Naive thymus-derived CD8-positive, alpha-beta T cell (primary cell): ENCODE results near the gene MED15. TPM values are rescaled to one million over a fixed set of nuclear protein-coding genes. Genes with fewer than 3 reads are reported as not detected.
A peak's percentile ranks its signal among the peaks of the same experiment; 100 is the strongest.

ENCODE experiments used
- ATAC-seq, 2 donors: fragments of 150-1000 bp; cut with Tn5 transposase in 1 of 2; sonication (Bioruptor Pico), chemical (Tn5 transposase) in 1 of 2; 1 replicate in 1 of 2; 2 replicates in 1 of 2; pipeline ENCODE4 v1.10.0; 2021; ENCODE audit warnings: mild to moderate bottlenecking in 2 of 2, moderate library complexity in 2 of 2
- POLR2A ChIA-PET: fragments of 350-600 bp; sonication (Branson Sonifier 250); formaldehyde crosslinking; loops from one replicate; lab custom pipeline; 2021; ENCODE audit warnings: antibody characterized with exemption; lab: Charles Lee
- DNase-seq, 10 donors: peaks; one replicate each; pipeline versions ENCODE4 v3.0.0 to v3.0.0-alpha.2; 2020 to 2022
- H3K27ac Mint-ChIP-seq, 10 donors: one replicate each; pipeline ENCODE4 v1.8.0; 2020 to 2022; ENCODE audit warnings: mild to moderate bottlenecking in 10 of 10, mixed read lengths in 10 of 10, moderate library complexity in 4 of 10, inconsistent platforms in 1 of 10
- H3K27me3 Mint-ChIP-seq, 5 donors: one replicate each; pipeline ENCODE4 v1.8.0; 2021 to 2022; ENCODE audit warnings: mixed read lengths in 5 of 5
- H3K36me3 Mint-ChIP-seq, 3 donors: one replicate each; pipeline ENCODE4 v1.8.0; 2020 to 2022; ENCODE audit warnings: mixed read lengths in 3 of 3, mild to moderate bottlenecking in 2 of 3, inconsistent platforms in 1 of 3
- H3K4me1 Mint-ChIP-seq, 4 donors: one replicate each; pipeline ENCODE4 v1.8.0; 2021 to 2022; ENCODE audit warnings: mixed read lengths in 4 of 4
- H3K4me3 Mint-ChIP-seq, 10 donors: one replicate each; pipeline ENCODE4 v1.8.0; 2020 to 2022; ENCODE audit warnings: mild to moderate bottlenecking in 10 of 10, mixed read lengths in 10 of 10, moderate library complexity in 6 of 10, inconsistent platforms in 1 of 10
- H3K9me3 Mint-ChIP-seq, 9 donors: one replicate each; pipeline ENCODE4 v1.8.0; 2020 to 2022; ENCODE audit warnings: mixed read lengths in 9 of 9, mild to moderate bottlenecking in 3 of 9, inconsistent platforms in 1 of 9, moderate library complexity in 1 of 9
- polyA plus RNA-seq, 3 donors: library from polyadenylated mRNA; unstranded; fragments of 300-500 nt; fragmentation: Illumina TruSeq; gene quantifications; one replicate each; pipeline ENCODE4 v1.2.3, GENCODE V29; 2021
- total RNA-seq, 8 experiments: library from RNA in 2 of 8; stranded (reverse) in 2 of 8; gene quantifications; one replicate each; pipeline ENCODE4 v1.2.3 and lab custom pipeline; 2021 to 2026

MED15 gene
- total and polyA plus RNA-seq, 5 experiments from 2014 or later: 25.4 to 327 (median 85.2) TPM

DNA sequence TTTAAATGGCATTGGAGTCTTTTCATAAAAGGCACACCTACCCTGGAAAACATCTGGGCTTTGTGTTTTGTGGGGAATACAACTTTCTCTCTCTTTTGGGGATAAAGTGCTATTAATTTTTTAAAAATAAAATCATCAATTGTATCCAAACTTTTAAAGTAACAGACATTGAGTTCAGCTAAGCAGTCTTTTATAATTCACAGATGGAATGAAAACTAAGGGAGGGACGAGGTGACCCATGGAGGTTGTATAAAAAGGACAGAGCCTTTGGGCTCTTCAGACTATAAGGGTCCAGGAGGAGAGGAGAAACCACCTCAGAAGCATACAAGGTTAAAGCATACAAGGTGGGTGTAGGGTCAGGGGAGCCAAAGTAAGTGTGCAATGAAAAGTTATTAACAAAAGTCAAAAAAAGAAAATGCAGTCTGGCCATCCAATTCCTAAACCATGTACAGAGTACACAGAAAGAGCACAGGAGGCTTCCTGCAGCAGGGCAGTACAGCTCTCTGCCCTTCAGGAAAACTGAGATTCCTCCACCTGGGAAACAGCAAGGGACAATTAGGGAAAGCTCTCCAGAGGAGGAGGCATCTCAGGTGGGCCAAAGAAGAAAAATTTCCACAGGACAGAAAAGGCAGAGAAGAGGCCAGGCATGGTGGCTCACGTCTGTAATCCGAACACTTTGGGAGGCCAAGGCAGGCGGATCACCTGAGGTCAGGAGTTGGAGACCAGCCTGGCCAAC is 22.3 kb upstream of the MED15 start:
- Mint-ChIP-seq H3K27ac (peak overlapping the region in 1 of 10 donors; percentile 7), H3K36me3 (peaks cover 0 to 52% (median 9%) of the 10 kb centered on the region in 3 donors), H3K27me3 (no peaks in the 10 kb centered on the region), H3K4me3 (no peak overlapping the region), H3K9me3 (no peaks in the 10 kb centered on the region), H3K4me1 (peaks cover 23 to 50% (median 37%) of the 10 kb centered on the region in 4 donors)
- DNase-seq: no peak
- no peak for ATAC-seq
- POLR2A ChIA-PET: interaction anchor here (0.7 to 1.3 kb wide), 2 partner anchors 20 to 79 kb away, joined by 3 to 6 read pairs; no protein-coding TSS in a partner anchor

DNA sequence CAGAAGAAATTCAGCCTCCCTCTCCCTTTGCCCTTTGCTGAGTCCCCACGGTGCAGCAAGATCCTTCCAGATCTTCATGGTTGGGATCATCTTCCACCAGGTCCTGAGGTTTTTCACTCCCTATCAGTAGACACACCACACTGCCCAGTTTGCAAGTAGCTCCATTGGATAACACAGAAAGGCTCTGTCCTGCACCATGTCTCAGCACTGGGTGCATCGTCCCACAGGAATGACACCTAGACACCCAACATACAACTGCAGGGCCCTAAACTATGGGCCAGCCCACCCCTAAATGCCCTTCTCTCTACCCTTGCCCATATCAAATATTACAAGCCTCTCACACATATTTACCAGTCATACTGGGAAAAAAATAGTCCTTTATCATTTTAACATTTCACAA is 21.2 kb upstream of the MED15 start:
- H3K9me3 Mint-ChIP-seq: no peaks in the 10 kb centered on the region
- no peaks in the 10 kb centered on the region for H3K27me3 Mint-ChIP-seq
- peaks cover 0 to 52% (median 7%) of the 10 kb centered on the region in 3 donors for H3K36me3 Mint-ChIP-seq
- ATAC-seq (no peak), DNase-seq (no peak)
- H3K4me1 Mint-ChIP-seq: peaks cover 30 to 60% (median 48%) of the 10 kb centered on the region in 4 donors
- POLR2A ChIA-PET: interaction anchor here (0.7 to 1.3 kb wide), 2 partner anchors 21 to 81 kb away, joined by 3 to 6 read pairs; no protein-coding TSS in a partner anchor
- peak overlapping the region in 1 of 10 donors; percentile 16 for H3K27ac Mint-ChIP-seq
- H3K4me3 Mint-ChIP-seq: no peak overlapping the region

DNA sequence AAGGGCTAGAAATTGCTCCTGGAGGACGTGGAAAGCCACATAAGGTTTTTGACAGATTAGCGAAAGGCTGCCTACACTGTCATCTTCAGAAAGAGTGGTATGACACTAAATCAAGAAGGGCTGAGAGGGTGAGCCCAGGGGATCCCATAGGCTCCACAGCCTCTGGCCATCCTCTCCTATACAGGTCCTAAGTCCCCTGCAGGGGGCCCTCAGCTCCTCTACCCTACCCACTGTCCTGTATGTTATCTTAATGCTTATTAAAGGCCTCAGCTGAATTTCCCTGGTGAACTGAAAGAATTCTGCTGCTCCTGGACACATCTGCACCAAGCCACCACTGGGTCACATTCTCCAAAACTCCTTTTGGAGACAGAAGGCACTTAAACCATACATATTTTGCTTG is 19.7 kb upstream of the MED15 start:
- peak overlapping the region in 1 of 10 donors; percentile 24 for H3K4me3 Mint-ChIP-seq
- H3K36me3 Mint-ChIP-seq: peaks cover 0 to 52% (median 7%) of the 10 kb centered on the region in 3 donors
- peak overlapping the region in 7 of 10 donors; percentile 2 to 84 (median 63) for H3K27ac Mint-ChIP-seq
- H3K4me1 Mint-ChIP-seq: peaks cover 39 to 73% (median 61%) of the 10 kb centered on the region in 4 donors
- no peaks in the 10 kb centered on the region for H3K9me3 Mint-ChIP-seq
- H3K27me3 Mint-ChIP-seq: no peaks in the 10 kb centered on the region
- POLR2A ChIA-PET: no interaction called here
- DNase-seq (no peak), ATAC-seq (no peak)

- Mint-ChIP-seq H3K27ac (peak overlapping the region in 7 of 10 donors; percentile 19 to 88 (median 56)), H3K4me3 (peak overlapping the region in 1 of 10 donors; percentile 51), H3K27me3 (no peaks in the 10 kb centered on the region), H3K36me3 (peaks cover 0 to 42% (median 5%) of the 10 kb centered on the region in 3 donors), H3K4me1 (peaks cover 47 to 75% (median 66%) of the 10 kb centered on the region in 4 donors), H3K9me3 (no peaks in the 10 kb centered on the region)
- DNase-seq (no peak), ATAC-seq (no peak)
- POLR2A ChIA-PET: no interaction called here
Measured at GRCh38 chr22:20488946-20489345, 18.5 kb upstream of the MED15 start.

- Mint-ChIP-seq H3K27ac (peak overlapping the region in 8 of 10 donors; percentile 5 to 87 (median 66)), H3K27me3 (no peaks in the 10 kb centered on the region), H3K4me3 (peak overlapping the region in 5 of 10 donors; percentile 4 to 51 (median 23)), H3K4me1 (peaks cover 43 to 77% (median 73%) of the 10 kb centered on the region in 4 donors), H3K9me3 (no peaks in the 10 kb centered on the region), H3K36me3 (peaks cover 0 to 32% (median 5%) of the 10 kb centered on the region in 3 donors)
- DNase-seq (no peak), ATAC-seq (peak; percentile 41 to 68)
- POLR2A ChIA-PET: interaction anchor here (0.6 to 1.3 kb wide), 5 partner anchors 26 to 881 kb away, joined by 3 to 8 read pairs (median 6); no protein-coding TSS in a partner anchor
Measured at GRCh38 chr22:20490183-20490940, 17.0 kb upstream of the MED15 start.

DNA sequence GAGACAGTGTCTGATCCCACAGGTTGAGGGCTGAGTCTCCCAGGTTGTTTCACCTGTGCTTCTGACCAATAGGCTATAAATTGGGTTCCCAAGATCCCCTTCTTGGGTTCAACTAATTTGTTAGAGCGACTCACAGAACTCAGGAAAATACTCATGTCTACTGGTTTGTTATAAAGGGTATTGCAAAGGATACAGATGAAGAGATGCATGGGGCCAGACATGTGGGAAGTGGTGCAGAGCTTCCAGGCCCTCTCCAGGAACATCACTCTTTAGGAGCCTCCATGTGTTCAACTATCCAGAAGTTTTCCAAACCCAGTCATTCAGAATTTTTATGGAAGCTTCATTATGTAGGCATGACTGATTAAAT is 16.5 kb upstream of the MED15 start:
- H3K27ac Mint-ChIP-seq: peak overlapping the region in 8 of 10 donors; percentile 17 to 88 (median 72)
- no peak for ATAC-seq
- peaks cover 0 to 31% (median 5%) of the 10 kb centered on the region in 3 donors for H3K36me3 Mint-ChIP-seq
- H3K4me3 Mint-ChIP-seq: peak overlapping the region in 3 of 10 donors; percentile 17 to 54 (median 23)
- no peaks in the 10 kb centered on the region for H3K9me3 Mint-ChIP-seq
- peaks cover 43 to 77% (median 72%) of the 10 kb centered on the region in 4 donors for H3K4me1 Mint-ChIP-seq
- H3K27me3 Mint-ChIP-seq: no peaks in the 10 kb centered on the region
- POLR2A ChIA-PET: interaction anchor here (0.6 to 1.3 kb wide), 4 partner anchors 27 to 881 kb away, joined by 3 to 8 read pairs (median 5); no protein-coding TSS in a partner anchor
- DNase-seq: no peak

GRCh38 chr22:20491346-20491745 is 16.1 kb upstream of the MED15 start:
- ATAC-seq (no peak), DNase-seq (no peak)
- Mint-ChIP-seq H3K27ac (peak overlapping the region in 6 of 10 donors; percentile 63 to 88 (median 76)), H3K4me1 (peaks cover 44 to 78% (median 72%) of the 10 kb centered on the region in 4 donors), H3K9me3 (no peaks in the 10 kb centered on the region), H3K36me3 (peaks cover 0 to 28% (median 5%) of the 10 kb centered on the region in 3 donors), H3K4me3 (no peak overlapping the region), H3K27me3 (no peaks in the 10 kb centered on the region)
- POLR2A ChIA-PET: interaction anchor here (1.3 to 5.2 kb wide), 2 partner anchors 27 kb away, joined by 8 to 65 read pairs; no protein-coding TSS in a partner anchor

- Mint-ChIP-seq H3K4me1 (peaks cover 36 to 61% (median 56%) of the 10 kb centered on the region in 4 donors), H3K36me3 (peaks cover 0 to 4% (median 0%) of the 10 kb centered on the region in 3 donors), H3K27me3 (no peaks in the 10 kb centered on the region), H3K4me3 (peak within 1 kb of the TSS; percentile 82 to 97 (median 93)), H3K9me3 (no peaks in the 10 kb centered on the region), H3K27ac (peak within 1 kb of the TSS; percentile 88 to 98 (median 94))
- DNase-seq: peak in 5 of 10 donors; percentile 7 to 33 (median 22)
- peak; percentile 5 to 7 for ATAC-seq
- POLR2A ChIA-PET: interaction anchor here (0.6 to 5.2 kb wide), 17 partner anchors 12 to 175 kb away, joined by 3 to 65 read pairs (median 4); partner anchors contain the start of genes DGCR6L and MED15
Measured at GRCh38 chr22:20494978-20495860, 12.2 kb upstream of the MED15 start, which contains the start of gene KLHL22. TSS of gene KLHL22 (minus strand) at chr22:20495795. CDS start at chr22:20489211, 6,584 bp downstream.

DNA sequence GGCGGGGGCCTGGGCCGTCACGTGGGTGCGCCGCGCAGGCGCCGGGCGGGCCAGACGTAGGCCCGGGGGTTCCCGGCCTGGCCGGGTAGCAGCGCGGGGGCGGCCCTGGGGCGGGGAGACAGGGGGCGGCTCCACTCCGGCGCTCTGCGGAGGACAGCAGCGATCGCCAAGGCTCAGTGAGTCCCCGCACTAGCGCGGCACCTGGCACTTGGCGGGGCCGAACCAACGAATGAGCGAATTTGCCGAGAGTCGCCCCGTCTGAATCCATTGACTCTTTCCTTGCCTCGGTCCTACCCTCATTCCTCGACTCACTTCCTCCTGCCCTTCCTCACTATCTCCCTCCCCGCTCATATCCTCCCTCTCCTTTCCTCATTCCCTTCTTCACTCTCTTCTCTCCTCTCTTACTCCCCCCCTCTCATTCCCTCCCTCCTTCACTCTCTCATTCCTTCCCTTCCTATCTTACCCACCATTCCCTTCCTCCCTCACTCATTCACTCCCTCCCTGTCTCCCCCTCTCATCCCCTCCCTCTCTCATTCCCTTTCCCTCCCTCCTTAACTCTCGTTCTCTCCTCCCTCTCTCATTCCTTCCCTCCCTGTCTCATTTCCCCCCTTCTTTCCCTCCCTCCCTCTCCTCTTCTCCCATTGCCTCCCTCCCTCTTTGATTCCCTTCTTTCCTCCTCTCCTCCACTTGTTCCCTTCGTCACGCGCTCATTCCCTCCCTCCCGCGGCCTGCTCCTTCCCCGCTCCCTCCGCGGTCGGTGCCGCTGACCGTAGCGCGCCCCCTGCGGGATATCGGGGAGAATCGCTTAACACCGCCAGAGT is 11.3 kb upstream of the MED15 start:
- no peaks in the 10 kb centered on the region for H3K27me3 Mint-ChIP-seq
- H3K4me3 Mint-ChIP-seq: peak overlapping the region; percentile 82 to 97 (median 93)
- peaks cover 30 to 53% (median 47%) of the 10 kb centered on the region in 4 donors for H3K4me1 Mint-ChIP-seq
- H3K36me3 Mint-ChIP-seq: peaks cover under 1 to 11% (median 1%) of the 10 kb centered on the region in 3 donors
- H3K27ac Mint-ChIP-seq: peak overlapping the region; percentile 86 to 98 (median 94)
- H3K9me3 Mint-ChIP-seq: no peaks in the 10 kb centered on the region
- DNase-seq (peak; percentile 84 to 96 (median 90)), ATAC-seq (peak; percentile 95 to 96)
- POLR2A ChIA-PET: interaction anchor here (0.8 to 5.2 kb wide), 14 partner anchors 11 to 78 kb away, joined by 3 to 65 read pairs (median 4); partner anchors contain the start of gene MED15

- DNase-seq (no peak), ATAC-seq (no peak)
- Mint-ChIP-seq H3K27ac (peak overlapping the region in 9 of 10 donors; percentile 33 to 97 (median 77)), H3K36me3 (peaks cover 3 to 18% (median 4%) of the 10 kb centered on the region in 3 donors), H3K4me3 (peak overlapping the region in 6 of 10 donors; percentile 32 to 48 (median 36)), H3K27me3 (no peaks in the 10 kb centered on the region), H3K4me1 (peaks cover 23 to 40% (median 35%) of the 10 kb centered on the region in 4 donors), H3K9me3 (no peaks in the 10 kb centered on the region)
- POLR2A ChIA-PET: interaction anchor here (1.1 kb wide), 1 partner anchor 79 kb away, joined by 3 read pairs; no protein-coding TSS in a partner anchor
Measured at GRCh38 chr22:20497426-20497825, 10.0 kb upstream of the MED15 start.
